Mesodermal cell (in vitro differentiated cells): ENCODE results near the gene COPG1.
A peak's percentile ranks its signal among the peaks of the same experiment; 100 is the strongest.
"Not testable (repeated sequence)": the region's sequence is repeated elsewhere in the genome, so short reads cannot be mapped to it uniquely, and the experiment has no call there.

Source experiments
- H3K27ac ChIP-seq: 2 replicates; pipeline ENCODE4 v1.7.0; 2013; ENCODE audit warnings: mild to moderate bottlenecking, low read depth, low read length, moderate library complexity; ENCODE audit not compliant: severe bottlenecking
- H3K36me3 ChIP-seq: 2 replicates; pipeline ENCODE4 v1.7.1; 2013; ENCODE audit warnings: mild to moderate bottlenecking, low read length, moderate library complexity; ENCODE audit not compliant: control insufficient read depth, insufficient read depth
- H3K4me1 ChIP-seq: one replicate; pipeline ENCODE4 v1.7.1; 2013; ENCODE audit warnings: mild to moderate bottlenecking, low read length; ENCODE audit not compliant: insufficient read depth, control insufficient read depth, poor library complexity, severe bottlenecking
- H3K4me3 ChIP-seq: 2 replicates; pipeline ENCODE4 v1.7.0; 2013; ENCODE audit warnings: low read length, control low read depth, mild to moderate bottlenecking; ENCODE audit not compliant: insufficient read depth, poor library complexity, severe bottlenecking; ENCODE audit errors: extremely low read depth
- H3K9me3 ChIP-seq: 2 replicates; pipeline ENCODE4 v1.7.1; 2013; ENCODE audit warnings: mild to moderate bottlenecking, low read length, moderate library complexity; ENCODE audit not compliant: control insufficient read depth
- WGBS, 2 experiments: methylation state at CpG; one replicate each; pipeline ENCODE4 v1.1.5; 2013; ENCODE audit warnings: missing lambda C conversion rate in 2 of 2; ENCODE audit not compliant: insufficient coverage in 2 of 2; 5-methylcytosine and 5-hydroxymethylcytosine counted together

The COPG1 gene

GRCh38 chr3:129263161-129263910 lies 13.9 kb downstream of the COPG1 start:
- H3K36me3 ChIP-seq, result peaks cover 96% of the 10 kb centered on the region
- 100% methylated on average over 6 of the region's 6 CpGs for WGBS, 2 experiments

GRCh38 chr3:129264994-129265393 lies 15.6 kb downstream of the COPG1 start:
- H3K4me1 ChIP-seq, result not testable (repeated sequence)

More at GRCh38 chr3:129263161-129263910, 13.9 kb downstream of the COPG1 start:
- Histone ChIP-seq H3K27ac (no peak overlapping the region), H3K9me3 (no peaks in the 10 kb centered on the region), H3K4me3 (no peak overlapping the region), H3K4me1 (no peaks in the 10 kb centered on the region)

GRCh38 chr3:129266651-129267050 lies 17.2 kb downstream of the COPG1 start:
- Histone ChIP-seq H3K27ac (no peak overlapping the region), H3K9me3 (no peaks in the 10 kb centered on the region), H3K4me3 (no peak overlapping the region), H3K36me3 (peaks cover 96% of the 10 kb centered on the region), H3K4me1 (no peaks in the 10 kb centered on the region)
- WGBS, 2 experiments, result 100% methylated on average over 2 to 3 of the region's 4 CpGs

More at GRCh38 chr3:129264994-129265393, 15.6 kb downstream of the COPG1 start:
- 80 to 100% methylated on average over 3 of the region's 6 CpGs for WGBS, 2 experiments
- peaks cover 96% of the 10 kb centered on the region for H3K36me3 ChIP-seq
- not testable (repeated sequence) for H3K27ac ChIP-seq, H3K4me3 ChIP-seq, H3K9me3 ChIP-seq

GRCh38 chr3:129268396-129268795 lies 19.0 kb downstream of the COPG1 start:
- no peaks in the 10 kb centered on the region for H3K4me1 ChIP-seq
- H3K36me3 ChIP-seq, result peaks cover 99% of the 10 kb centered on the region
- no peak overlapping the region for H3K4me3 ChIP-seq
- H3K27ac ChIP-seq, result no peak overlapping the region
- no peaks in the 10 kb centered on the region for H3K9me3 ChIP-seq
- WGBS, 2 experiments, result 92 to 100% methylated on average over 1 of the region's 4 CpGs

GRCh38 chr3:129271674-129272073 lies 22.3 kb downstream of the COPG1 start:
- H3K4me3 ChIP-seq, result no peak overlapping the region
- H3K9me3 ChIP-seq, result no peaks in the 10 kb centered on the region
- 93 to 100% methylated on average over 8 to 11 of the region's 11 CpGs for WGBS, 2 experiments
- H3K27ac ChIP-seq, result no peak overlapping the region
- H3K36me3 ChIP-seq, result peaks cover 98% of the 10 kb centered on the region
- H3K4me1 ChIP-seq, result no peaks in the 10 kb centered on the region

GRCh38 chr3:129276385-129276784 lies 27.0 kb downstream of the COPG1 start:
- H3K27ac ChIP-seq, result no peak overlapping the region
- no peak overlapping the region for H3K4me3 ChIP-seq
- H3K36me3 ChIP-seq, result peaks cover 73% of the 10 kb centered on the region
- H3K9me3 ChIP-seq, result no peaks in the 10 kb centered on the region
- 80 to 90% methylated on average over 1 to 2 of the region's 2 CpGs for WGBS, 2 experiments
- H3K4me1 ChIP-seq, result peaks cover 8% of the 10 kb centered on the region

- H3K9me3 ChIP-seq, result no peaks in the 10 kb centered on the region
- peaks cover 8% of the 10 kb centered on the region for H3K4me1 ChIP-seq
- H3K4me3 ChIP-seq, result peak overlapping the region; percentile 79
- peaks cover 70% of the 10 kb centered on the region for H3K36me3 ChIP-seq
- WGBS, 2 experiments, result 71 to 81% methylated on average over 7 to 10 of the region's 11 CpGs
- peak overlapping the region; percentile 93 for H3K27ac ChIP-seq
These were observed 28.4 kb downstream of the COPG1 start for GRCh38 chr3:129277829-129278271.

- Histone ChIP-seq H3K36me3 (peaks cover 67% of the 10 kb centered on the region), H3K4me1 (peaks cover 8% of the 10 kb centered on the region), H3K4me3 (peak within 1 kb of the TSS; percentile 79), H3K9me3 (no peaks in the 10 kb centered on the region), H3K27ac (peak within 1 kb of the TSS; percentile 93)
- WGBS, 2 experiments, result 1% methylated on average over 17 to 37 of the region's 44 CpGs
These were observed 29.1 kb downstream of the COPG1 start, which contains the start of gene HMCES for GRCh38 chr3:129278439-129278965. HMCES (plus strand) TSS chr3:129278870; CDS start chr3:129279733, 863 bp downstream.

- Histone ChIP-seq H3K9me3 (no peaks in the 10 kb centered on the region), H3K4me1 (peaks cover 8% of the 10 kb centered on the region), H3K4me3 (peak overlapping the region; percentile 79), H3K36me3 (peaks cover 59% of the 10 kb centered on the region), H3K27ac (peak overlapping the region; percentile 93)
- WGBS, 2 experiments, result 0 to 1% methylated on average over 30 to 77 of the region's 82 CpGs
These were observed 29.8 kb downstream of the COPG1 start for GRCh38 chr3:129278966-129279906.

GRCh38 chr3:129280183-129280582 lies 30.8 kb downstream of the COPG1 start:
- H3K36me3 ChIP-seq, result peaks cover 53% of the 10 kb centered on the region
- H3K27ac ChIP-seq, result no peak overlapping the region
- H3K4me1 ChIP-seq, result peaks cover 8% of the 10 kb centered on the region
- peak overlapping the region; percentile 79 for H3K4me3 ChIP-seq
- H3K9me3 ChIP-seq, result no peaks in the 10 kb centered on the region
- WGBS, 2 experiments, result no CpG with 5 or more reads among the region's 2 CpGs
